PC-3 (cell line): ENCODE data around the gene RANBP2.
"Not testable (repeated sequence)": the region's sequence is repeated elsewhere in the genome, so short reads cannot be mapped to it uniquely, and the experiment has no call there.

Experiments
- CTCF ChIP-seq: fragments of 300-600 bp; sonication (generic); conservative IDR thresholded peaks from 2 replicates; pipeline ENCODE4 v1.5.1; 2017; ENCODE audit warnings: antibody characterized with exemption, low read depth, mild to moderate bottlenecking, low read length
- EZH2 ChIP-seq: fragments of 300-600 bp; sonication (generic); IDR thresholded peaks from one replicate; pipeline ENCODE4 v1.6.1; 2017; ENCODE audit warnings: antibody characterized with exemption, mild to moderate bottlenecking, low read length; ENCODE audit not compliant: unreplicated experiment
- EZH2phosphoT487 ChIP-seq: fragments of 300-600 bp; sonication (generic); IDR thresholded peaks from 2 replicates; pipeline ENCODE4 v1.6.1; 2018; ENCODE audit warnings: mild to moderate bottlenecking, antibody characterized with exemption, low read length, borderline replicate concordance

GRCh38 chr2:108734656-108735055 is 15.4 kb downstream of the RANBP2 start:
- TF ChIP-seq CTCF, EZH2phosphoT487, EZH2: not testable (repeated sequence)
